Epithelial cell of esophagus (primary cell): Measurements from ENCODE around the gene LENG9.

Experiments used
- DNase-seq: peaks from one replicate; pipeline ENCODE4 v3.0.0; 2010; ENCODE audit warnings: low read depth
- H3K4me3 ChIP-seq: 2 replicates; pipeline ENCODE4 v1.5.1; 2011; ENCODE audit warnings: mild to moderate bottlenecking, low read length, control low read depth
- TF ChIP-seq, protein P1 (sequence below): IDR thresholded peaks from 2 replicates; pipeline ENCODE4 v1.5.1; 2011; ENCODE audit warnings: low read depth, mild to moderate bottlenecking, low read length, control low read depth, inconsistent platforms; ENCODE audit not compliant: insufficient read depth; ENCODE audit errors: missing control alignments

The LENG9 gene

DNA sequence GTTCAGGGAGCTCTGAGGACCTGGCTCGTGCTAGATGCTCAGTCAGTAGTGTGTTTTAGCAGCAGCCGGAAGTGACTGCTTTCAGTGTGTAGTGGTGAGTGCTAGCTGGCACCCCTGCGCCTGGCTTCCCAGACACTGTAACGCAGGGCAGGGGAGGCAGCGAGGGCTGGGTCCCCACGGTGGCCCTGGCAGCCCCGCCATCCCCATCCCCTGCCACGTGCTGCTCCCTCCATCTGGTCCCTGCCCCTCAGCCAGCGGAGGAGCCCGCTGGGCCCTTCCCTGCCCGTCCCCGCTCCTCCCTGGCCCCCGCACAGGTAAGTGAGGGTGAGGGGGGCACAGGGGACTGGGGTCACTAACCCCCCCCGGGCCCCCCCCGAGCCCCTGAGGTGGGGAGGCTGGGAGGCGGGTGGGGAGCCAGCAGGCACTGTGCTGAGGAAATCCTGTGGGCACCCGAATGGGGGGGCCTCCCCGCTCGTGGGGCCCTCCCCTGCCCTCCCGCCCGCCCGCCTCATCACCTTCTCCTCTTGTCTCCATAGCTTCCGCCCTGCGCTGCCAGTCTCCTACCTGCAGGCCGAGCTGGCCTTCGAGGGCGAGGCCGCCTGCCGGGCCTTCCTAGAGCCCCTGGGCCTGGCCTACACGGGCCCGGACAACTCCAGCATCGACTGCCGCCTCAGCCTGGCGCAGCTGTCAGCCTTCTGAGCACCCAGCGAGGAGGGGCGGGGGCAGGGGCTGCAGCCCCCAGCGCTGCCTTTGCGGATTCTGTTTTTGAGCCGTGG lies 3.2 kb downstream of the LENG9 start:
- no peak for DNase-seq
- TF ChIP-seq, protein P1, sequence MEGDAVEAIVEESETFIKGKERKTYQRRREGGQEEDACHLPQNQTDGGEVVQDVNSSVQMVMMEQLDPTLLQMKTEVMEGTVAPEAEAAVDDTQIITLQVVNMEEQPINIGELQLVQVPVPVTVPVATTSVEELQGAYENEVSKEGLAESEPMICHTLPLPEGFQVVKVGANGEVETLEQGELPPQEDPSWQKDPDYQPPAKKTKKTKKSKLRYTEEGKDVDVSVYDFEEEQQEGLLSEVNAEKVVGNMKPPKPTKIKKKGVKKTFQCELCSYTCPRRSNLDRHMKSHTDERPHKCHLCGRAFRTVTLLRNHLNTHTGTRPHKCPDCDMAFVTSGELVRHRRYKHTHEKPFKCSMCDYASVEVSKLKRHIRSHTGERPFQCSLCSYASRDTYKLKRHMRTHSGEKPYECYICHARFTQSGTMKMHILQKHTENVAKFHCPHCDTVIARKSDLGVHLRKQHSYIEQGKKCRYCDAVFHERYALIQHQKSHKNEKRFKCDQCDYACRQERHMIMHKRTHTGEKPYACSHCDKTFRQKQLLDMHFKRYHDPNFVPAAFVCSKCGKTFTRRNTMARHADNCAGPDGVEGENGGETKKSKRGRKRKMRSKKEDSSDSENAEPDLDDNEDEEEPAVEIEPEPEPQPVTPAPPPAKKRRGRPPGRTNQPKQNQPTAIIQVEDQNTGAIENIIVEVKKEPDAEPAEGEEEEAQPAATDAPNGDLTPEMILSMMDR, result no peak
- H3K4me3 ChIP-seq, result no peak overlapping the region

- no peak for DNase-seq
- no peak overlapping the region for H3K4me3 ChIP-seq
- TF ChIP-seq, protein P1, result no peak
These were observed 4.0 kb downstream of the LENG9 start for GRCh38 chr19:54459282-54460229.

DNA sequence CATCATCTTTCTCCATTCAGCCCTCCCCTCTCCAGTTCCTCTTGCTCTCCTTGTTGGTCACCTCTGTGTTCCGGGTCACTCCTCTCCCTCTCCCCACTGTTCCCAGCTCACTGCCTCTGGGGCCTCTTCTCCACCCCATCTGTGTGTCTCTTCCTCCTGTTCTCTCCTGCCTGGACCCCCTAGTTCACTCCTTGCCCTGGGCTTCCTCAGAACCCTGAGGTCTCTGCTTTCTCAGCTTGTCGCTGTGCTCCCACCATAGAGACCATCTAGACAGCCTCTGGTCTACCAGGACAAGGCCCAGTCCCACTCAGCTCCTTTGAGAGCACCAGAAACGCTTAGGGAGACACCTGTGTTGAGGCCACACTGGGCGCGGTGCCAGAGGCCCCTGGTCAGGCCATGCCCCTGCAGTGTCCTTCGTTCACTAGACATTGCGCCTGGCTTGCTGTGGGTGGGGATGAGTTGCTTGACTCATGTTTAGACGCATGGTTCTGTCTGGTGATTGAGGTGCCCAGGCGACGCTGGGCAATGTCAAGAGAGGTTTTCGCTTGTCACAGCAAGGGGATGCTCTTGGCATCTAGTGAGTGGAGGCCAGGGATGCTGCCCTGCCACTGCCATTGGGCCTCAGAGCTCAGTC lies 4.8 kb downstream of the LENG9 start:
- DNase-seq, result no peak
- TF ChIP-seq, protein P1, result no peak
- H3K4me3 ChIP-seq, result no peak overlapping the region

GRCh38 chr19:54457773-54458647 lies 5.6 kb downstream of the LENG9 start:
- H3K4me3 ChIP-seq, result no peak overlapping the region
- TF ChIP-seq, protein P1, result no peak
- no peak for DNase-seq

GRCh38 chr19:54456423-54457373 lies 6.9 kb downstream of the LENG9 start:
- no peak overlapping the region for H3K4me3 ChIP-seq
- TF ChIP-seq, protein P1, result no peak
- DNase-seq, result no peak
